ENCODE measurements around the gene PGAP2.
"Not testable (repeated sequence)": the region's sequence is repeated elsewhere in the genome, so short reads cannot be mapped to it uniquely, and the experiment has no call there.

The PGAP2 gene

GRCh38 chr11:3807909-3808860, at the start of gene PGAP2:
Gene PGAP2 (plus strand): TSS chr11:3808560. CDS start chr11:3811260, 2,700 bp downstream.
- DNase-seq (ENCODE audit: low read depth), result no peak

DNA sequence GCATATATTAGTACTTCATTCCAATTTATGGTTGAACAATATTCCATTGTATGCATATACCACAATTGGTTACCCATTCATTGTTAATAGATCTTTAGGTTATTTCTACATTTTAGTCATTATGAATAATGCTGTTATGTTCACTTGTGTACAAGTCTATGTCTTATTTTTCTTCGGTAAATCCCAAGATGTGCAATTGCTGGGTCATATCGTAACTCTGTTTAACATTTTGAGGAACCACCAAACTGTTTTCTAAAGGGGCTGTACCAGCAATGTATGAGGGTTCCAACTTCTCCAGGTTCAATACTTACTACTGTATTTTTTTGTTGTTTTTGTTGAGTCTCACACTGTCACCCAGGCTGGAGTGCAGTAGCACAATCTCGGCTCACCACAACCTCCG, 44.1 kb upstream of the PGAP2 start:
- no peak for DNase-seq (ENCODE audit: low read depth)

DNA sequence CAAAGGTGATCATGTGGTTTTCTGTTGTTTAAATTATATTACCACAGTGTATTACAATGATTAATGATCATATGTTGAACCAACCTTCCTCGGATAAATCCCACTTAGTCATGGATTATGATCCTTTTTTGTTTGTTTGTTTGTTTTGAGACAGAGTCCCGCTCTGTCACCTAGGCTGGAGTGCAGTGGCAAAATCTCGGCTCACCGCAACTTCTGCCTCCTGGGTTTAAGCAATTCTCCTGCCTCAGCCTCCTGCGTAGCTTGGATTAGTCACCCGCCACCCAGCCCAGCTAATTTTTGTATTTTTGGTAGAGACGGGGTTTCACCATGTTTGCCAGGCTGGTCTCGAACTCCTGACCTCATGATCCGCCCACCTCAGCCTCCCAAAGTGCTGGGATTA, 41.5 kb upstream of the PGAP2 start:
- DNase-seq (ENCODE audit: low read depth), result not testable (repeated sequence)

- DNase-seq (ENCODE audit: low read depth), result no peak
These were observed 40.8 kb upstream of the PGAP2 start for GRCh38 chr11:3767536-3767935.

GRCh38 chr11:3773180-3773579, 35.2 kb upstream of the PGAP2 start:
- DNase-seq (ENCODE audit: low read depth), result no peak

DNA sequence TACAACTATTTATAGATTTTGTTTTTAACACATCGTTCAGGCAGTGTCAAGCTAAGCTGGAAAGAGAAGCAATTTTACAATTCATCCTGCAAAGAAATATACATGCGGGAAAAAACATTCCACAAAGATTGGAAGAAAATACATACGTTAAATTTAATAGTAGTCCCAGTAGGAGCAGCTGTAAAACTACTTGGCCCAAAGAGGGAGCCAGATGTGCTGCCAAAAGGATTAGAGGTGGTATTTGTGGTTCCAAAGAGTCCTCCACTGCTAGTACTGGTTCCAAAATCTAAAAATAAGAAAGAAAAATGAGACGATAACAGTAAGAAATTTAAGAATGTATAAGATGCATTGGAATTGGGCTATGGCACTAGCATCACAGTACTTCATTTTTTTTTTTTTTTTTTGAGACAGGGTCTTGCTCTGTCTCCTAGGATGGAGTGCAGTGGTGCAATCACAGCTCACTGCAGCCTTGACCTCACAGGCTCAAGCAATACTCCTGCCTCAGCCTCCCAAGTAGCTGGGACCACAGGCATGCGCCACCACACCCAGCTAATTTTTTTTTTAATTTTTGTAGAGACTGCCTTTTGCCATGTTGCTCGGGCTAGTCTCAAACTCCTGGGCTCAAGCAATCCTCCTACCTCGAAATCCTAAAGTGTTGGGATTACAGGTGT, 32.5 kb upstream of the PGAP2 start:
- no peak for DNase-seq (ENCODE audit: low read depth)

DNA sequence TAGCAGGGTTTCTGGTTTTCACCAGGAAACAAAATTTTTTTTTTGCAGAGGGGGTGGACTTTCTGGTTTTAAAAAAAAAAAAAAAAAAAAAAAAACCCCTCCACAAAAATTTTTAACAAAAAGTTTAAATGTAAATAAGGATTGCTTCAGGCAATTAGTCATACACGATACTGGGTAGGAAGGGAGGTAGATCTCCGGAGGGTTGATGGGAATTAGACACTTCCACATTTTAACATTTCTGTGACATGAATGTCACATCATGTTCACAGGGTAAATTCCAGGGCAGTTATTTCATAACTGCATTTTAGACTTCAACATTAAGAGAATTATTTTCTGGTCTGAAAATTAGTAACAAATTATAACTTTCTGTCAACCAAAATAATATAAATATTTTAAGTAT, 26.9 kb upstream of the PGAP2 start:
- no peak for DNase-seq (ENCODE audit: low read depth)

GRCh38 chr11:3782963-3783362, 25.4 kb upstream of the PGAP2 start:
- DNase-seq (ENCODE audit: low read depth), result no peak

DNA sequence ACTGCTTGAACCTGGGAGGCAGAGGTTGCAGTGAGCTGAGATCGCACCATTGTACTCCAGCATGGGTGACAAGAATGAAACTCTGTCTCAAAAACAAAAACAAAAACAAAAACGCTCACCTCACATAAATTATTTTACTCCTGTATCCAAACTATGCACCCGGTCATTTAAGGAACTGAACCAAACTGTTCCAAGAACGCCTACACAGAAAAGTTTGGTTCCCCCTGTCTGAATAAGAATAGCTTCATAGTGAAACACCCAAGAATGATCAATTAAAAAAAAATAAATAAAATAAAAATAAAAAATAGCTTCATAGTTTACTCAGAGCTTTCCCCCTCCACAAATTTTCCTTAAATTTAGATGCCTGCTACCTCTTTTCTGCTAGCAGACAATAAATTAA, 24.7 kb upstream of the PGAP2 start:
- no peak for DNase-seq (ENCODE audit: low read depth)

DNA sequence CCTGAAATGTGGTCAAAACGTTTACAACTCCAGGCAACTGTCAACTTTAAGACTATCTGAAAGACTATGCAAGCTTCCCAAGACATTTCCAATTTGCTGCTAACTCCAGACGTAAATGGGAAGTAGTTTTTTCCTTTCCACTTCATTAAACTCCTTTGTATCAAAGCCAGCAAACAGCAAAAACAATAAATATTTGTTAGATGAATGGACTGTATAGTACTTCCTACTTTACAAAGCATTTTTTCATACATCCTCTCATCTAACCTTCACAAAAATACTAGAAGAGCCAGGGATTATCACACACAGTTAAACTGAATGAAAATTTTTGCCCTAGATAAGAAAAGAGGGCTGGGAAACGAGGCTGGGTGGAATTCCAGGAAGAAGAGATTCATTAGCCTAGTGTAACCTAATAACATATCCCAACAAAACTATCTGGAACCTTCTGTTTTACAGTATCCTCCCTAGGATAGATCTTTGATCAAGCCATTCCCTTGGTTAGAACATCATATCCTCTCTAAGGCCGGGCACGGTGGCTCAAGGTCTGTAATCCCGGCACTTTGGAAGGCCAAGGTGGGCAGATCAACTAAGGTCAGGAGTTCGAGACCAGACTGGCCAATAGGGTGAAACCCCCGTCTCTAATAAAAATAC, 21.5 kb upstream of the PGAP2 start:
- DNase-seq (ENCODE audit: low read depth), result no peak

DNA sequence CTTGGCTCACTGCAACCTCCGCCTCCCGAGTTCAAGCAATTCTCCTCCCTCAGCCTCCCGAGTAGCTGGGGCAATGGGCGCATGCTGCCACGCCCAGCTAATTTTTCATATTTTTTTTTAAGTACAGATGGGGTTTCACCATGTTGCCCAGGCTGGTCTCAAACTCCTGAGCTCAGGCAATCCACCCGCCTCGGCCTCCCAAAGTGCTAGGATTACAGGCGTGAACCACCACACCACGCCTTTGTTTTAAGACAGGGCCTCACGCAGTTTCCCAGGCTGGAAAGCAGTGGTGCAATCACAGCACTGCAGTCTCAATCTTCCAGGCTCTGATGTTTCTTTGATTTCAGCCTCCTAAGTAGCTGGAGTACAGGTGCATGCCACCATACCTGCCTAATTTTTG, 14.0 kb upstream of the PGAP2 start:
- not testable (repeated sequence) for DNase-seq (ENCODE audit: low read depth)

DNA sequence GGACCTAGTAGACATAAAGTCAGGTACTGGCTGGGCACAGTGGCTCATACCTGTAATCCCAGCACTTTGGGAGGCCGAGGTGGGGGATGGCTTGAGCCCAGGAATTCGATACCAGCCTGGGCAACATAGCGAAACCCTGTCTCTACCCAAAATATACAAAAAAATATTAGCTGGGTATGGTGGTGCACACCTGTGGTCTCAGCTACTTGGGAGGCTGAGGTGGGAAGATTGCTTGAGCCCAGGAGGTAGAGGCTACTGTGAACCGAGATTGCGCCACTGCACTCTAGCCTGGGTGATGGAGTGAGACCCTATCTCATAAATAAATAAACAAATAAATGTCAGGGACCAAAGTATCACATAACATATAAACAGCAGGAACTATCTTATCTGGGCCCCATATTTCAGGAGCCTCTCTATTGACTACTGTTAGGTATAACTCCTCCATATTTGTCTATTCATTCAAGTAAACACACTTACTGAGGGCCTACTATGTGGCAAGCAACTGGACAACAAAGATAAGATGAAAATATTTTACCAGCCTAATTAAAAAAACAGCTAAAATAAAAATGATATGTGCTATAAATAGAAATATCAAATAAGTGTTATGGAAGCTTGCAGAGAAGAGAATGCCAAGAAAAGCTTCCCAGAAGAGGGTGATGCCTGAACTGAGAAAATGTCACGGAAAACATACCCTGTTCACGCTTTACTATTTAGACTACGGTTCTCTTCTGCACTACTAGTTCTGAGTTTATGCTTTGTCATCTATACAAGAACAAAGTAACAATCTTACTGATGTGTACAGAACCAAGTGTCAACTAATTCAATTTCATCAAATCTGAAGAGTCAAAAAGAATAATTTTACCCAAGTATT, 13.0 kb upstream of the PGAP2 start:
- no peak for DNase-seq (ENCODE audit: low read depth)

DNA sequence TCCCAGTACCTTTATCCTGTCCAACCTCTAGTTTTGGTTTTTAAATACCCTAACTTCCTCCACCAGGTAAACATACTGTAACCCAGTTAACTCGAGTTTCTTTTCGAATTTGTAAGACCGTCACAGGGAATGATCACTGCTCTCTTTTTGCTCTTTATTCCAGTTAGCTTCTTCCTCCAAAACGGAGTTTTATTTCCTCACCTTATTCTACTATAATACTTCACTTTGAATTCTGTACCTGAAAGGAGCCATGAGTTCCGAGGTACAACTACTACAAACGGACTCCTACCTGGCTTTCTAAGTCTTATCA, 12.4 kb upstream of the PGAP2 start:
- no peak for DNase-seq (ENCODE audit: low read depth)

DNA sequence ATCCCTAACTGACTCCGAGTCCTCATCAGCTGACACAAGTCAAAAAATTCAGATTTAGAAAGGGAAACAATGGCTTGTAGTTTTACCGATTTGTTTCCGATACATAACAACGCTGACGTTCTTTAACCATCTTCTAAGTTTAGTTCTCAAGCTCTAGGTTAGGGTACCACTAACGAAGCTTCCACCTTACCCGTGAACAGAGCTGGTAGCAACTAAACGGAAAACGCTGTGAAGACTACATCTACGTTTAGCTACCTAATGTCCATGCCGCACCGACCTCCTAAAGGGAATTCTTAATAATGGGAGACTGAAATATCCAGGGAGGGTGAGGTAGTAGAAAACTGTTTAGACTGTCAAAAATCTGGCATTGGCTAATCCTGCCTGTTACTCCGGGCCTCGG, 12.0 kb upstream of the PGAP2 start:
- no peak for DNase-seq (ENCODE audit: low read depth)

DNA sequence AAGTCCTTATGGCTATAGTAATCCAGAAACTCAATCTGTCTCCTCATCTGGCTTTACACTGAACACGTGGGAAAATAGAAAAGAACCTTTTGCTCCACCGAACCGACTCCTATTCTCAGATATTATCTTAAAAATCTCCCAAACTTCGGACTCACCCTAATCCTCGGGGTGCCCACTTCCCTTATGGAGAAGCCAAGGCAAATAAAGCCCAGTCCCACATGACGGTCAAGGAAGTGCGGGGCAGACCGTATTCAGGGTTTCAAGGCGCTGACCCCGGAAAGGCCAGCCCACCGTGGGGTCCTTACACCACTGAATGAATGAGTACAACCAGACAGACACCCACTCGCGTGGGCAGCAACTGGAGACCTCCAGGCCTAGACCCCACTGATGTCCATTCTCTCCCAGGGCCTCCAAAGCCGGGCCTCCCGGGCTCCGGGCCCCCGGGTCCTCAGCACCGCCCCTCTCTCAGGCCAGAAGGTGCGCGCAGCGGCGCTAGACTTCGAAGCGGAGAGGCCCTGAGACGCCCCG, 11.5 kb upstream of the PGAP2 start:
- DNase-seq (ENCODE audit: low read depth), result peak; percentile 31

DNA sequence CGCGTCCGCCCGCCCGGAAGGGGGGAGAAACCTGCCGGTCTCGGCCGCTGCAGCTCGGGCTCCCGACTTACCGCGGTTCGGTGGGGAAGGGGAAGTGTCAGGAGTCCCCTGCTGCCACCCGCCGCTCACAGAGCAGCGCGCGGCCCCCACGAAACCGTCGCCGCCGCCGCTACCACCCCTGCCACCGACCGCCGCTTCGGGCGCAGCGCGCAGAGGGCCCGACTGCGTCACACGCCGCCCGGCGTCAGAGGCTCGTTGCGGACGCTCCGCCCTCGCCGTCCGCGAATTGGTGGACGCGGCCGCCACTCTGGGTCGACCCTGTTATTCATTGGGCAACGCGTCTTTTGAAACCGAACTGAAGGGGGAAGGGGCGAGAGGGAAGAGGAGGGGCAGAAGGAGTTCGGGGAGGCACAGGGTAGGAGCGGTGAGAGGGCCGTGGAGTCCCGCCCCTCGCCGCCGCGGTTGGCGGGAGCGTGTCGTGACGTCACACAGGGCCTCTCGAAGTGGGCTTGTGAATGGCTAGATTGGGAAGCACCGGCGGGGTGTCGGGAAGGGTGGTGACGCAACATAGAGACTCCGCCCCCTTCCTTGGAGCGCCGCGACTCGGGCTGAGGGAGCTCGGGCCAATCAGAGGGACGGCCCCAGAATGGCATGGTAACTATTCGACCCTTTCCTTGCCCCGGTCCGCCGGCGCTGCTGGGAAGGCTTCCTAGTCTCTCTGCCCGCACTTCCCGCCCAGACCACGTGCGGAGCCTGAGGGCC, 10.8 kb upstream of the PGAP2 start, which contains the start of gene NUP98:
TSS of gene NUP98 (minus strand) at position 226 of the 762 bp plus-strand sequence. CDS start 15,437 bp downstream, outside the sequence.
- DNase-seq (ENCODE audit: low read depth), result peak; percentile 99

DNA sequence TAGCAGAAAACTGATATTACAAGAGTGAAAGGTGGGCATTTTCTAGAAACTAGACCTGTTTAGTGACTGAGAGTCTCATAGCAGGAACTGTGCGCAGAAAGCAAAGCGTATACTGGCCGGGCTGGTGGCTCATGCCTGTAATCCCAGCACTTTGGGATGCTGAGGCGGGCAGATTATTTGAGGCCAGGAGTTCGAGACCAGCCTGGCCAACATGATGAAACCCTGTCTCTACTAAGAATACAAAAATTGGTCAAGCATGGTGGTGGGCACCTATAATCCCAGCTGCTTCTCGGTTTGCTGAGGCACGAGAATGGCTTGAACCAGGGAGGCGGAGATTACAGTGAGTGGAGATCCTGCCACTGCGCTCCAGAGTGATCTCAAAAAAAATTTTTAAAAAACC, 9.2 kb upstream of the PGAP2 start:
- no peak for DNase-seq (ENCODE audit: low read depth)

- no peak for DNase-seq (ENCODE audit: low read depth)
These were observed 8.5 kb upstream of the PGAP2 start for GRCh38 chr11:3799873-3800272.

DNA sequence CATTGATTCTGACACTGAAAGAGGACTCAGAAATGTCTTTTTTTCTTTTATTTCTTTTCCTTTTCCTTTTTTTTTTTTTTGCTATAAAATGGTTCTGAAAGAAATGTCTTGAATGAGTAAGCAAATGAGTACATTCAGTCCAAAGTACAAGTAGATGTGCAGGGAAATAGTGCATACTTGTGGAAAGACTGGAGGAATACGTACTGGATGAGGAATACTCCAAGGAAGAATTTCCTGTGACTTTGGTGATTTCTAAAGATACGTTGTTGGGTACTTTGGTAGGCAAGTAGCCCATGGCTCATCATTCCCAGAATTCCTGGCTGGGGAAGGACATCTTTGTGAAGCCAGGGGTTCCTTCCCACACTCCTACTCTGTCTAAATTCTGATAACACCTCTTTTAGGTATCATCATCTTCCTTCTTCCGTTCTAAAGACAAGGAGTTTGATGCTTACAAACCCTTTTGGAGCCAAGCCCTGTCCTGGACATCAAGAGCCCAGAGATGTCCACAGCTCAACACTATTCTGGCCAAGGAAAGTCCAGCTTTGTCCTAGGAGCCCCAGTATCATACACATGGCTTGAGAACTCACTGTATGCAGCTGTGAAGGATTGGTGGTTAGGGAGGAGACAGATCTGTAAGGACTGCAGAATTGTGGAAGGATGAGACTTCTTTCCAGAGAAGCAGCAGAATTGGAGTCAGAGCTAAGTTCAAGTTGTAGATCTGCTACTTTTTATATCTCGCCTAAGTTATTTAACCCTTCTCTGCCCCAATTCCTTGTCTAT, 6.2 kb upstream of the PGAP2 start:
- DNase-seq (ENCODE audit: low read depth), result no peak
